Common myeloid progenitor, CD34-positive (primary cell): Measurements from ENCODE around the gene RNF152.

ENCODE experiments used
- CTCF ChIA-PET: fragments of 350-600 bp; sonication (Branson Sonifier 250); formaldehyde crosslinking; loops from one replicate; lab custom pipeline; 2021; ENCODE audit warnings: antibody characterized with exemption; lab: Charles Lee
- POLR2A ChIA-PET: fragments of 350-600 bp; sonication (Branson Sonifier 250); formaldehyde crosslinking; loops from one replicate; lab custom pipeline; 2021; ENCODE audit warnings: antibody characterized with exemption; lab: Charles Lee
- DNase-seq, 3 donors: peaks; one replicate each; pipeline versions ENCODE4 v3.0.0 to v3.0.0-alpha.2; 2013
- H3K27ac ChIP-seq, 2 experiments: 1 replicate in 1 of 2; 2 replicates in 1 of 2; pipeline ENCODE4 v1.7.0; 2013; ENCODE audit warnings: inconsistent platforms in 2 of 2, low read length in 2 of 2, mild to moderate bottlenecking in 2 of 2, low read depth in 1 of 2, moderate library complexity in 1 of 2; ENCODE audit not compliant: severe bottlenecking in 2 of 2, insufficient read depth in 1 of 2, poor library complexity in 1 of 2
- H3K27me3 ChIP-seq, 5 experiments: replicated peaks in 2 of 5; 1 replicate in 3 of 5; 2 replicates in 2 of 5; pipeline versions ENCODE4 v1.6.1 to v1.7.0; 2013; ENCODE audit warnings: low read length in 4 of 5, mild to moderate bottlenecking in 2 of 5, moderate library complexity in 2 of 5, inconsistent platforms in 1 of 5; ENCODE audit not compliant: insufficient read depth in 5 of 5, control insufficient read depth in 4 of 5
- H3K36me3 ChIP-seq, 4 experiments: 1 replicate in 2 of 4; 2 replicates in 2 of 4; pipeline versions ENCODE4 v1.6.1 to v1.7.0; 2013; ENCODE audit warnings: low read length in 3 of 4, control low read depth in 1 of 4, mild to moderate bottlenecking in 1 of 4; ENCODE audit not compliant: control insufficient read depth in 4 of 4, insufficient read depth in 4 of 4
- H3K4me1 ChIP-seq, 4 experiments: 1 replicate in 3 of 4; 2 replicates in 1 of 4; pipeline versions ENCODE4 v1.6.1 to v1.7.1; 2013; ENCODE audit warnings: low read length in 3 of 4, mild to moderate bottlenecking in 3 of 4, control low read depth in 1 of 4, inconsistent platforms in 1 of 4, moderate library complexity in 1 of 4; ENCODE audit not compliant: control insufficient read depth in 4 of 4, insufficient read depth in 4 of 4; ENCODE audit errors: control extremely low read depth in 1 of 4
- H3K4me3 ChIP-seq, 7 experiments: 1 replicate in 4 of 7; 2 replicates in 3 of 7; pipeline versions ENCODE4 v1.5.1 to v1.7.0; 2013; ENCODE audit warnings: mild to moderate bottlenecking in 7 of 7, low read length in 6 of 7, moderate library complexity in 6 of 7, inconsistent platforms in 2 of 7, low read depth in 2 of 7, control low read depth in 1 of 7; ENCODE audit not compliant: insufficient read depth in 4 of 7, control insufficient read depth in 1 of 7; ENCODE audit errors: extremely low read depth in 1 of 7
- H3K9me3 ChIP-seq, 5 experiments: 1 replicate in 4 of 5; 2 replicates in 1 of 5; pipeline versions ENCODE4 v1.6.1 to v1.7.1; 2013; ENCODE audit warnings: low read length in 4 of 5, mild to moderate bottlenecking in 2 of 5, inconsistent platforms in 1 of 5, low read depth in 1 of 5, moderate library complexity in 1 of 5; ENCODE audit not compliant: control insufficient read depth in 4 of 5, insufficient read depth in 2 of 5; ENCODE audit errors: control extremely low read depth in 1 of 5
- WGBS: methylation state at CpG from one replicate; pipeline ENCODE4 v1.1.5; 2013; ENCODE audit not compliant: insufficient coverage; 5-methylcytosine and 5-hydroxymethylcytosine counted together

The RNF152 gene

GRCh38 chr18:61855449-61856378 is 37.1 kb downstream of the RNF152 start:
- Histone ChIP-seq H3K4me1 (no peaks in the 10 kb centered on the region), H3K9me3 (no peaks in the 10 kb centered on the region), H3K36me3 (no peaks in the 10 kb centered on the region), H3K27me3 (peaks cover 0 to 12% (median 0%) of the 10 kb centered on the region in 5 experiments), H3K27ac (no peak overlapping the region), H3K4me3 (no peak overlapping the region)
- CTCF ChIA-PET: interaction anchor here (0.8 to 1.1 kb wide), 2 partner anchors 21 to 45 kb away, joined by 3 read pairs; no protein-coding TSS in a partner anchor
- WGBS: 97% methylated on average over 16 of the region's 19 CpGs
- DNase-seq: no peak
- POLR2A ChIA-PET: no interaction called here

GRCh38 chr18:61854578-61855448 is 38.0 kb downstream of the RNF152 start:
- no peaks in the 10 kb centered on the region for H3K36me3 ChIP-seq
- peaks cover 0 to 13% (median 0%) of the 10 kb centered on the region in 5 experiments for H3K27me3 ChIP-seq
- no peak overlapping the region for H3K27ac ChIP-seq
- 67% methylated on average over 3 of the region's 9 CpGs for WGBS
- no peaks in the 10 kb centered on the region for H3K9me3 ChIP-seq
- H3K4me1 ChIP-seq: no peaks in the 10 kb centered on the region
- no peak overlapping the region for H3K4me3 ChIP-seq
- DNase-seq: no peak
- CTCF ChIA-PET: interaction anchor here (0.8 kb wide), 1 partner anchor 44 kb away, joined by 3 read pairs; no protein-coding TSS in a partner anchor
- POLR2A ChIA-PET: no interaction called here

GRCh38 chr18:61853855-61854254 is 39.0 kb downstream of the RNF152 start:
- H3K36me3 ChIP-seq: no peaks in the 10 kb centered on the region
- POLR2A ChIA-PET: interaction anchor here (0.6 kb wide), 1 partner anchor 894 kb away, joined by 5 read pairs; no protein-coding TSS in a partner anchor
- no peaks in the 10 kb centered on the region for H3K9me3 ChIP-seq
- peaks cover 0 to 13% (median 0%) of the 10 kb centered on the region in 5 experiments for H3K27me3 ChIP-seq
- WGBS: 83% methylated on average over 2 of the region's 3 CpGs
- H3K27ac ChIP-seq: no peak overlapping the region
- CTCF ChIA-PET: interaction anchor here (1.4 kb wide), 1 partner anchor 48 kb away, joined by 3 read pairs; no protein-coding TSS in a partner anchor
- DNase-seq: no peak
- H3K4me3 ChIP-seq: no peak overlapping the region
- H3K4me1 ChIP-seq: no peaks in the 10 kb centered on the region

- 80% methylated on average over 1 of the region's 1 CpG for WGBS
- Histone ChIP-seq H3K36me3 (no peaks in the 10 kb centered on the region), H3K27ac (no peak overlapping the region), H3K9me3 (no peaks in the 10 kb centered on the region), H3K4me3 (no peak overlapping the region), H3K4me1 (no peaks in the 10 kb centered on the region), H3K27me3 (peaks cover 0 to 9% (median 0%) of the 10 kb centered on the region in 5 experiments)
- ChIA-PET CTCF (interaction anchor here (0.6 to 1.4 kb wide), 2 partner anchors 50 to 298 kb away, joined by 3 read pairs; no protein-coding TSS in a partner anchor), POLR2A (interaction anchor here (0.7 kb wide), 1 partner anchor 23 kb away, joined by 3 read pairs; no protein-coding TSS in a partner anchor)
- DNase-seq: no peak
These were observed 40.3 kb downstream of the RNF152 start for GRCh38 chr18:61852496-61852895.

GRCh38 chr18:61851940-61852451 is 40.8 kb downstream of the RNF152 start:
- H3K27me3 ChIP-seq: peaks cover 0 to 9% (median 0%) of the 10 kb centered on the region in 5 experiments
- ChIA-PET CTCF (no interaction called here), POLR2A (interaction anchor here (0.7 kb wide), 1 partner anchor 24 kb away, joined by 3 read pairs; no protein-coding TSS in a partner anchor)
- H3K4me1 ChIP-seq: no peaks in the 10 kb centered on the region
- H3K4me3 ChIP-seq: no peak overlapping the region
- no peak overlapping the region for H3K27ac ChIP-seq
- DNase-seq: no peak
- no peaks in the 10 kb centered on the region for H3K36me3 ChIP-seq
- 94% methylated on average over 2 of the region's 3 CpGs for WGBS
- H3K9me3 ChIP-seq: no peaks in the 10 kb centered on the region

GRCh38 chr18:61851279-61851678 is 41.5 kb downstream of the RNF152 start:
- no CpG with 5 or more reads among the region's 3 CpGs for WGBS
- no peaks in the 10 kb centered on the region for H3K36me3 ChIP-seq
- no peak for DNase-seq
- H3K27me3 ChIP-seq: peaks cover 0 to 5% (median 0%) of the 10 kb centered on the region in 5 experiments
- ChIA-PET CTCF (no interaction called here), POLR2A (no interaction called here)
- no peaks in the 10 kb centered on the region for H3K4me1 ChIP-seq
- no peak overlapping the region for H3K27ac ChIP-seq
- H3K4me3 ChIP-seq: no peak overlapping the region
- H3K9me3 ChIP-seq: peaks cover 0 to 1% (median 0%) of the 10 kb centered on the region in 5 experiments
